Measurements from ENCODE around the gene PIK3C3. TPM values are rescaled to one million over a fixed set of nuclear protein-coding genes. Genes with fewer than 3 reads are reported as not detected.

PIK3C3 gene
- polyA plus RNA-seq, 1 experiment = 77.5 TPM

GRCh38 chr18:42112657-42113420 is 157.8 kb downstream of the PIK3C3 start:
- POLR2A ChIA-PET = no interaction called here
- Histone ChIP-seq H3K27ac (ENCODE audit: low read depth, low read length) (no peak overlapping the region), H3K9me3 (ENCODE audit: control insufficient read depth, insufficient read depth, low read length) (no peaks in the 10 kb centered on the region), H3K27me3 (ENCODE audit: control insufficient read depth, insufficient read depth, low read length) (peaks cover 2% of the 10 kb centered on the region), H3K4me3 (ENCODE audit: low read depth, low read length) (no peak overlapping the region)
- no peak for DNase-seq (ENCODE audit: low read depth, low spot score)
- TF ChIP-seq CTCF (IDR thresholded peaks at IDR 0.05; ENCODE audit: low read depth, low read length) = no peak
- CTCF ChIA-PET = interaction anchor here (0.5 to 6.8 kb wide), 14 partner anchors 11 to 1474 kb away, joined by 3 to 179 read pairs (median 21); no protein-coding TSS in a partner anchor

DNA sequence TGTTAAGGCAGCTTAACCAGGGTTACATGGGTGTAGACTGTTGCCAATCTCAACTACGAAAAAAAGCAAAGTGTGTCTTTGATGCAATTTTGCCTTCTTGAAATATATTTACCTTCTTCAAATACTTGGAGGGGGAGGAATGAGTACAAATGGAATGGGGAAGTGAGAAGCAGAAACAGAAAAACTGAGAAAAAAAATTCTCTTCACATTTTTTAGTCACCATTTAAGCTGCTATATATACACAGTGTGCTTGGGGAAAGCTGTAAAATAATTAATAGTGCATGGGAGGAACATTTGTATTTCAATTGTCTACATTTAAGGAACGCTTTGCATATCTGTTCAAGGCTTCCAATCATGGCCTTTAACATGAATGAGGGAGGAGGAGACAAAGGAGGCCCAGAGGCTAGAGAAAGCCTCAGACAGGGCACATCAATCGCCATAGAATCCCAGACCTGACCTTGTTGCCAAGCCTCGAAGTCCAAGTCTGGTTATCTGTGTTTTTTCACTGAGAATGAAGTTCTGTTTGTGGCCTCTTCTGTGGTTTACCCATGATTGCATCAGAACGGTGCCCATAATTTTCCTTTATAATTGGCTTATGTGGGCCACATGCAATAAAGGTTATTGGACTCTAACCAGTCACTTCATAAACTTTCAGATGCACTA is 158.6 kb downstream of the PIK3C3 start:
- no peak for TF ChIP-seq CTCF (IDR thresholded peaks at IDR 0.05; ENCODE audit: low read depth, low read length)
- ChIA-PET POLR2A (no interaction called here), CTCF (interaction anchor here (0.5 to 6.8 kb wide), 88 partner anchors 8 to 1480 kb away, joined by 3 to 179 read pairs (median 6); no protein-coding TSS in a partner anchor)
- Histone ChIP-seq H3K9me3 (ENCODE audit: control insufficient read depth, insufficient read depth, low read length) (no peaks in the 10 kb centered on the region), H3K4me3 (ENCODE audit: low read depth, low read length) (no peak overlapping the region), H3K27ac (ENCODE audit: low read depth, low read length) (no peak overlapping the region), H3K27me3 (ENCODE audit: control insufficient read depth, insufficient read depth, low read length) (no peaks in the 10 kb centered on the region)
- peak; percentile 10 for DNase-seq (ENCODE audit: low read depth, low spot score)

- H3K4me3 ChIP-seq (ENCODE audit: low read depth, low read length) = no peak overlapping the region
- peak; percentile 92 for TF ChIP-seq CTCF (IDR thresholded peaks at IDR 0.05; ENCODE audit: low read depth, low read length)
- no peaks in the 10 kb centered on the region for H3K9me3 ChIP-seq (ENCODE audit: control insufficient read depth, insufficient read depth, low read length)
- ChIA-PET POLR2A (no interaction called here), CTCF (interaction anchor here (0.5 to 6.8 kb wide), 101 partner anchors 9 to 1485 kb away, joined by 3 to 179 read pairs (median 5); no protein-coding TSS in a partner anchor)
- no peak overlapping the region for H3K27ac ChIP-seq (ENCODE audit: low read depth, low read length)
- no peaks in the 10 kb centered on the region for H3K27me3 ChIP-seq (ENCODE audit: control insufficient read depth, insufficient read depth, low read length)
- DNase-seq (ENCODE audit: low read depth, low spot score) = peak; percentile 56
These were observed 159.4 kb downstream of the PIK3C3 start for GRCh38 chr18:42114310-42114943.

DNA sequence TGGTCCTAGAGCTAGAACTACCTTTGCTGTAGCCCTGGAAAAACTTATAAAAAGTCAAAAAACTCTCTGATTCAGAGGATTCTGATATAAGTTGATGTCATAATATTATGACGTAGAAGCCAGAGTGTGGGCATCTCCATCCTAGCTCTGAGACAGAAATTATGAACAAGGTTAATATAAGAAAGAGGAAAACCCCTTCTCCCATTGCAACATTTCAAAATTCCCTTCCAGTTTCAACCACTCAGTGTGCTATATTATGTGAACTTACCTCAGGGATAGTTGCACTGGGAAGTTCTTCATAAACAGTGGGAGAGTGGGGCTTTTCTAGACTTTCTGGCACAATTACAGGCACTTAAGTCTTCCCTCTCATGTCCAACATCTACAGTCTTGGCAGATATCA is 171.6 kb downstream of the PIK3C3 start:
- H3K27ac ChIP-seq (ENCODE audit: low read depth, low read length) = no peak overlapping the region
- CTCF ChIA-PET = interaction anchor here (5.4 kb wide), 1 partner anchor 13 kb away, joined by 46 read pairs; no protein-coding TSS in a partner anchor
- POLR2A ChIA-PET = no interaction called here
- H3K27me3 ChIP-seq (ENCODE audit: control insufficient read depth, insufficient read depth, low read length) = no peaks in the 10 kb centered on the region
- no peak overlapping the region for H3K4me3 ChIP-seq (ENCODE audit: low read depth, low read length)
- no peak for DNase-seq (ENCODE audit: low read depth, low spot score)
- TF ChIP-seq CTCF (IDR thresholded peaks at IDR 0.05; ENCODE audit: low read depth, low read length) = no peak
- no peaks in the 10 kb centered on the region for H3K9me3 ChIP-seq (ENCODE audit: control insufficient read depth, insufficient read depth, low read length)

Measured in AG04450 (cell line).